A549 (cell line): ENCODE results near the gene MMD. TPM values are rescaled to one million over a fixed set of nuclear protein-coding genes. Genes with fewer than 3 reads are reported as not detected.

Experiments
- ATAC-seq, 2 experiments: fragments of 200-7000 bp in 1 of 2; fragments of >200 bp in 1 of 2; cut with Nextera tagmentation in 1 of 2; cut with Tn5 transposase in 1 of 2; 3 replicates each; pipeline versions ENCODE4 v1.8.0 to v1.9.1; 2018 to 2020; ENCODE audit warnings: mild to moderate bottlenecking in 1 of 2, moderate library complexity in 1 of 2
- CTCF ChIA-PET: fragments of 300-600 bp; sonication (Branson Sonifier 250); formaldehyde crosslinking; extraction: SDS; loops from one replicate; lab custom pipeline; 2021; ENCODE audit warnings: antibody characterized with exemption, inconsistent platforms; lab: Yijun Ruan, JAX
- POLR2A ChIA-PET: fragments of 350-600 bp; formaldehyde crosslinking; extraction: SDS; loops from one replicate; lab custom pipeline; 2021; ENCODE audit warnings: antibody characterized with exemption, inconsistent platforms; lab: Yijun Ruan, JAX
- DNase-seq, 2 experiments: peaks; one replicate each; pipeline versions ENCODE4 v3.0.0 to v3.0.0-alpha.2; 2011 to 2016; ENCODE audit warnings: low read depth in 1 of 2, low spot score in 1 of 2
- FAIRE-seq: peaks from 2 replicates; lab custom pipeline; 2011; peaks lifted over from hg19 to GRCh38; lab: Jason Lieb, UNC
- H3K27ac ChIP-seq, 2 experiments: fragments of >200 bp; sonication (Bioruptor Twin); formaldehyde crosslinking; 3 replicates each; pipeline ENCODE4 v1.5.1; 2016 to 2017
- H3K4me1 ChIP-seq: fragments of >200 bp; sonication (Bioruptor Twin); formaldehyde crosslinking; 3 replicates; pipeline ENCODE4 v1.6.1; 2016
- H3K4me2 ChIP-seq: fragments of >200 bp; sonication (Bioruptor Twin); formaldehyde crosslinking; 3 replicates; pipeline ENCODE4 v1.6.1; 2016
- H3K4me3 ChIP-seq: fragments of >200 bp; sonication (Bioruptor Twin); formaldehyde crosslinking; 3 replicates; pipeline ENCODE4 v1.5.1; 2016
- H3K9me3 ChIP-seq: fragments of >200 bp; sonication (Bioruptor Twin); formaldehyde crosslinking; 3 replicates; pipeline ENCODE4 v1.6.1; 2016
- ATOH8 ChIP-seq: fragments of 250-450 bp; sonication (Bioruptor Pico); IDR thresholded peaks from 2 replicates; pipeline ENCODE4 v1.5.0; 2020; ENCODE audit warnings: low read depth, mild to moderate bottlenecking, moderate library complexity
- BHLHE40 ChIP-seq: IDR thresholded peaks from 2 replicates; pipeline ENCODE4 v1.6.1; 2012; ENCODE audit warnings: low read depth, low read length, inconsistent platforms
- CBX2 ChIP-seq: fragments of 200-600 bp; sonication (generic); IDR thresholded peaks from 2 replicates; pipeline ENCODE4 v1.6.1; 2016; ENCODE audit warnings: low read depth, mild to moderate bottlenecking, borderline replicate concordance
- CTCF ChIP-seq: fragments of >200 bp; sonication (Bioruptor Twin); formaldehyde crosslinking; IDR thresholded peaks from 3 replicates; pipeline ENCODE4 v1.5.1; 2016
- HDAC2 ChIP-seq: fragments of 200-600 bp; sonication (generic); IDR thresholded peaks from 2 replicates; pipeline ENCODE4 v1.6.1; 2016
- HOXB13 ChIP-seq: fragments of 250-450 bp; sonication (Bioruptor Pico); IDR thresholded peaks from 2 replicates; pipeline ENCODE4 v1.5.0; 2020; ENCODE audit warnings: low read depth, mild to moderate bottlenecking, moderate library complexity
- JUN ChIP-seq, 2 experiments: fragments of >200 bp; sonication (Bioruptor Twin); formaldehyde crosslinking; IDR thresholded peaks; 2 replicates in 1 of 2; 3 replicates in 1 of 2; pipeline ENCODE4 v1.6.1; 2016 to 2017
- KDM1A ChIP-seq: fragments of 200-600 bp; sonication (generic); IDR thresholded peaks from 2 replicates; pipeline ENCODE4 v1.6.1; 2016; ENCODE audit warnings: low read depth, mild to moderate bottlenecking
- KDM5A ChIP-seq: fragments of 200-600 bp; sonication (generic); IDR thresholded peaks from 2 replicates; pipeline ENCODE4 v1.6.1; 2016; ENCODE audit warnings: antibody characterized with exemption, mild to moderate bottlenecking
- MYC ChIP-seq: IDR thresholded peaks from 2 replicates; pipeline ENCODE4 v1.6.1; 2012; ENCODE audit warnings: mild to moderate bottlenecking, inconsistent platforms, low read length, improper control_type of control experiment, borderline replicate concordance
- NR3C1 ChIP-seq: fragments of >200 bp; sonication (Bioruptor Twin); formaldehyde crosslinking; IDR thresholded peaks from 3 replicates; pipeline ENCODE4 v1.6.1; 2017
- POLR2A ChIP-seq: IDR thresholded peaks from 2 replicates; pipeline ENCODE4 v1.6.1; 2012; ENCODE audit warnings: mild to moderate bottlenecking, low read length
- POLR2AphosphoS2 ChIP-seq: conservative IDR thresholded peaks from 2 replicates; pipeline ENCODE4 v1.6.1; 2012; ENCODE audit warnings: low read length, improper control_type of control experiment, inconsistent platforms
- REST ChIP-seq: fragments of 200-600 bp; sonication (generic); IDR thresholded peaks from 2 replicates; pipeline ENCODE4 v1.6.1; 2016; ENCODE audit warnings: antibody characterized with exemption, mild to moderate bottlenecking, moderate library complexity
- SREBF2 ChIP-seq: fragments of 450-650 bp; IDR thresholded peaks from 2 replicates; pipeline ENCODE4 v1.6.1; 2014; ENCODE audit warnings: mild to moderate bottlenecking, moderate library complexity
- USF2 ChIP-seq: fragments of 450-650 bp; IDR thresholded peaks from 2 replicates; pipeline ENCODE4 v1.6.1; 2014; ENCODE audit warnings: antibody characterized with exemption
- ZC3H11A ChIP-seq: fragments of 450-650 bp; IDR thresholded peaks from 2 replicates; pipeline ENCODE4 v1.6.1; 2014; ENCODE audit warnings: antibody characterized with exemption, mild to moderate bottlenecking
- WGBS: methylation state at CpG from one replicate; pipeline ENCODE4 v1.1.6; 2017; ENCODE audit errors: missing lambda C conversion rate; 5-methylcytosine and 5-hydroxymethylcytosine counted together
- polyA plus RNA-seq, 4 experiments: library from polyadenylated mRNA; depleted of rRNA in 3 of 4; stranded (reverse); fragments of >200 nt; fragmentation: RNase III in 1 of 4; extraction: RNeasy Plus Mini Kit Qiagen cat#74134 plus additional on column Dnase treatment in 1 of 4; gene quantifications; 2 replicates in 3 of 4; 3 replicates in 1 of 4; pipeline ENCODE4 v1.2.3, GENCODE V29; 2011 to 2017

Gene MMD
- polyA plus RNA-seq, 2 of the 4 experiments (the other 2 are of a cell fraction) = 22.5 to 54.7 TPM

DNA sequence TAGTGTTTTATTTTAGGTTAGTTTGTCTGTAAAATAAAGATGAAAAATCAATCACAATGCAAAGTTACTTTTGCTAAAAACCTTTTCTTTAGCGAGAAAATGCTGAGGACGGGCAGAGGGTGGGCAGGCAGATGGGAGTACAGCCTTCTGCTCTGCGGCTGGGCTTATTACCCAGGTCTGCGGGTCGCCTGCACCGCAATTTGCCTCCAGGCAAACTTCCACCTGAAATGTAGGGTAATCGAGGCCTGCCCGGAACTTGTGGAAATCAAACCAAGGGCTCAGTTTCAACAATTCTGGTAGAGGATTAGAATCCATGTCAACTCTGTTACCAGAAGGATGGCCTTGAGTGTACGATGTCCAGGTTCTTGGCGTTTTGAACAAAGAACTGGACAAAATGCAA lies 22.3 kb upstream of the MMD start:
- 93% methylated on average over 10 of the region's 10 CpGs for WGBS
- no peaks in the 10 kb centered on the region for H3K9me3 ChIP-seq
- FAIRE-seq (no peak), DNase-seq (no peak), ATAC-seq (no peak)
- TF ChIP-seq KDM5A (no peak), BHLHE40 (no peak), HDAC2 (no peak), CBX2 (no peak)
- no peak overlapping the region for H3K4me2 ChIP-seq
- POLR2A ChIA-PET = no interaction called here
- CTCF ChIA-PET = interaction anchor here (1.6 kb wide), 1 partner anchor 10 kb away, joined by 3 read pairs; no protein-coding TSS in a partner anchor
- H3K27ac ChIP-seq = peak overlapping the region; percentile 65 to 79
- peaks cover 66% of the 10 kb centered on the region for H3K4me1 ChIP-seq
- H3K4me3 ChIP-seq = no peak overlapping the region

- POLR2A ChIA-PET = no interaction called here
- H3K4me2 ChIP-seq = no peak overlapping the region
- WGBS = 88% methylated on average over 6 of the region's 6 CpGs
- TF ChIP-seq JUN (IDR thresholded peaks at IDR 0.05) (no peak), ZC3H11A (no peak), MYC (no peak), KDM1A (no peak), POLR2AphosphoS2 (no peak), ATOH8 (CRISPR knock-in tag) (no peak), USF2 (no peak), BHLHE40 (no peak), POLR2A (no peak), HOXB13 (CRISPR knock-in tag) (no peak), SREBF2 (no peak), REST (no peak), CTCF (no peak), NR3C1 (no peak), KDM5A (no peak)
- H3K4me3 ChIP-seq = no peak overlapping the region
- ATAC-seq = no peak
- no peak for DNase-seq
- CTCF ChIA-PET = interaction anchor here (0.8 to 2.0 kb wide), 7 partner anchors 9 to 159 kb away, joined by 3 to 8 read pairs (median 3); no protein-coding TSS in a partner anchor
- peak; percentile 94 for FAIRE-seq
- H3K4me1 ChIP-seq = peaks cover 61% of the 10 kb centered on the region
- H3K9me3 ChIP-seq = no peaks in the 10 kb centered on the region
- peak overlapping the region; percentile 65 to 79 for H3K27ac ChIP-seq
These were observed 21.5 kb upstream of the MMD start for GRCh38 chr17:55442953-55443683.
